Endothelial cell of umbilical vein (primary cell): Measurements from ENCODE around the gene AMOT. TPM values are rescaled to one million over a fixed set of nuclear protein-coding genes. Genes with fewer than 3 reads are reported as not detected.

Source experiments
- BruUV-seq: library from RNA; stranded (reverse); fragments of 400-500 nt; replicated peaks from 2 replicates; lab custom pipeline; 2021; lab: Mats Ljungman, UMichigan
- CTCF ChIA-PET: fragments of 300-600, 350-600 bp; sonication (Branson Sonifier 250); formaldehyde crosslinking; loops from one replicate; lab custom pipeline; 2021; ENCODE audit warnings: antibody characterized with exemption, inconsistent platforms; lab: Charles Lee
- POLR2A ChIA-PET: fragments of 300-600, 350-600 bp; sonication (Branson Sonifier 250); formaldehyde crosslinking; loops from one replicate; lab custom pipeline; 2021; ENCODE audit warnings: antibody characterized with exemption, inconsistent platforms; lab: Charles Lee
- DNase-seq: peaks from one replicate; pipeline ENCODE4 v3.0.0-alpha.2; 2011; ENCODE audit warnings: low read depth, low spot score
- FAIRE-seq: peaks from 2 replicates; lab custom pipeline; 2011; peaks lifted over from hg19 to GRCh38; lab: Jason Lieb, UNC
- H2AFZ ChIP-seq: 2 replicates; pipeline ENCODE4 v1.6.0; 2012; ENCODE audit warnings: low read depth, low read length, control low read depth, inconsistent platforms
- H3K27ac ChIP-seq: 2 replicates; pipeline ENCODE4 v1.5.1; 2011; ENCODE audit warnings: low read depth, mild to moderate bottlenecking, control low read depth, low read length, moderate library complexity; ENCODE audit not compliant: insufficient read depth
- H3K27me3 ChIP-seq, 2 experiments: 2 replicates each; pipeline versions ENCODE4 v1.6.0 to v1.6.1; 2011; ENCODE audit warnings: low read length in 2 of 2, mixed read lengths in 1 of 2; ENCODE audit not compliant: control insufficient read depth in 2 of 2, insufficient read depth in 2 of 2
- H3K36me3 ChIP-seq, 2 experiments: 2 replicates in 1 of 2; 3 replicates in 1 of 2; pipeline ENCODE4 v1.5.1; 2011; ENCODE audit warnings: low read length in 2 of 2, mild to moderate bottlenecking in 1 of 2, moderate library complexity in 1 of 2; ENCODE audit not compliant: control insufficient read depth in 2 of 2, insufficient read depth in 2 of 2; ENCODE audit errors: extremely low read depth in 1 of 2
- H3K4me1 ChIP-seq: 3 replicates; pipeline ENCODE4 v1.5.1; 2011; ENCODE audit warnings: mild to moderate bottlenecking, low read length; ENCODE audit not compliant: control insufficient read depth, insufficient read depth; ENCODE audit errors: extremely low read depth
- H3K4me2 ChIP-seq: 2 replicates; pipeline ENCODE4 v1.6.1; 2011; ENCODE audit warnings: low read length, control low read depth, mixed read lengths; ENCODE audit not compliant: insufficient read depth
- H3K4me3 ChIP-seq, 3 experiments: fragments of 200-600 bp in 1 of 3; sonication (generic), shearing (Covaris generic) in 1 of 3; replicated peaks in 1 of 3; 2 replicates each; pipeline ENCODE4 v1.5.1; 2011 to 2016; ENCODE audit warnings: control low read depth in 3 of 3, low read length in 3 of 3, mild to moderate bottlenecking in 2 of 3, inconsistent platforms in 1 of 3, low read depth in 1 of 3, moderate library complexity in 1 of 3; ENCODE audit not compliant: insufficient read depth in 1 of 3
- H3K79me2 ChIP-seq: 2 replicates; pipeline ENCODE4 v1.6.0; 2012; ENCODE audit warnings: low read length, inconsistent platforms; ENCODE audit not compliant: control insufficient read depth, insufficient read depth
- H3K9ac ChIP-seq: replicated peaks from 2 replicates; pipeline ENCODE3; 2011; ENCODE audit warnings: low read length, control low read depth; ENCODE audit not compliant: insufficient read depth; ENCODE audit errors: extremely low read depth
- H3K9me1 ChIP-seq: replicated peaks from 3 replicates; pipeline ENCODE4 v1.6.0; 2011; ENCODE audit warnings: mild to moderate bottlenecking, low read length; ENCODE audit not compliant: control insufficient read depth, insufficient read depth; ENCODE audit errors: extremely low read depth
- H3K9me3 ChIP-seq: replicated peaks from 2 replicates; pipeline ENCODE4 v1.5.1; 2012; ENCODE audit warnings: low read length, inconsistent platforms; ENCODE audit not compliant: control insufficient read depth, insufficient read depth
- H4K20me1 ChIP-seq: replicated peaks from 2 replicates; pipeline ENCODE3; 2011; ENCODE audit warnings: mild to moderate bottlenecking, low read length; ENCODE audit not compliant: control insufficient read depth, insufficient read depth; ENCODE audit errors: extremely low read depth
- CTCF ChIP-seq, 2 donors: IDR thresholded peaks; 1 replicate in 1 of 2; 2 replicates in 1 of 2; pipeline ENCODE4 v1.5.1; 2011; ENCODE audit warnings: low read length in 2 of 2, mild to moderate bottlenecking in 2 of 2, moderate library complexity in 2 of 2, control low read depth in 1 of 2, inconsistent platforms in 1 of 2, low read depth in 1 of 2; ENCODE audit not compliant: insufficient read depth in 1 of 2; ENCODE audit errors: extremely low read depth in 1 of 2
- EZH2 ChIP-seq: IDR thresholded peaks from 2 replicates; pipeline ENCODE4 v1.6.1; 2012; ENCODE audit warnings: borderline replicate concordance, low read depth, mild to moderate bottlenecking, moderate library complexity, low read length, inconsistent platforms; ENCODE audit not compliant: severe bottlenecking
- FOS ChIP-seq: IDR thresholded peaks from 2 replicates; pipeline ENCODE4 v1.6.1; 2011; ENCODE audit warnings: mild to moderate bottlenecking, low read length, moderate library complexity, borderline replicate concordance; ENCODE audit not compliant: insufficient read depth
- GATA2 ChIP-seq: IDR thresholded peaks from 2 replicates; pipeline ENCODE4 v1.7.0; 2011; ENCODE audit warnings: low read depth, mild to moderate bottlenecking, moderate library complexity, mixed read lengths, low read length; ENCODE audit not compliant: insufficient read length, insufficient read depth
- JUN ChIP-seq: IDR thresholded peaks from 2 replicates; pipeline ENCODE4 v1.6.1; 2011; ENCODE audit warnings: borderline replicate concordance, low read depth; ENCODE audit not compliant: insufficient read length, insufficient read depth
- MAX ChIP-seq: IDR thresholded peaks from 2 replicates; pipeline ENCODE4 v1.6.1; 2011; ENCODE audit not compliant: insufficient read depth, insufficient read length
- MYC ChIP-seq: IDR thresholded peaks from one replicate; pipeline ENCODE4 v1.6.1; 2011; ENCODE audit warnings: mild to moderate bottlenecking, low read depth, low read length
- POLR2A ChIP-seq: IDR thresholded peaks from 2 replicates; pipeline ENCODE4 v1.6.1; 2012; ENCODE audit warnings: low read depth, mild to moderate bottlenecking, control low read depth, low read length
- POLR2AphosphoS5 ChIP-seq: IDR thresholded peaks from 2 replicates; pipeline ENCODE4 v1.6.1; 2012; ENCODE audit warnings: low read depth, mild to moderate bottlenecking, control low read depth, low read length, moderate library complexity; ENCODE audit not compliant: insufficient read depth
- dilution Hi-C: fragments of 300-500 bp; cut with MboI; formaldehyde crosslinking; loops from one replicate; pipeline ENCODE4 v1.15.0; 2019; ENCODE audit warnings: low sequenced_read_pairs; ENCODE audit not compliant: extremely low pct_ligation_motif_present
- intact Hi-C: fragments of 100-400 bp; cut with micrococcal nuclease; formaldehyde crosslinking; loops from one replicate; pipeline ENCODE4 v1.10.0; 2022
- polyA plus RNA-seq, 4 experiments: library from polyadenylated mRNA; depleted of rRNA in 3 of 4; stranded (reverse) in 3 of 4; unstranded in 1 of 4; fragments of >200 nt; gene quantifications; 2 replicates each; pipeline versions ENCODE4 v1.2.1 to v1.2.3, GENCODE V29; 2011 to 2012; ENCODE audit warnings: missing spikeins in 1 of 4
- total RNA-seq: library from RNA; stranded (reverse); gene quantifications from 2 replicates; pipeline ENCODE4 v1.2.3, GENCODE V29; 2021

Gene AMOT
- total and polyA plus RNA-seq, 2 donors (not counting 3 experiments of a cell fraction or from before 2014, with no cell fraction given): 0.68 to 3.5 TPM

- FAIRE-seq: no peak
- no peaks in the 10 kb centered on the region for H3K79me2 ChIP-seq
- TF ChIP-seq MYC: no peak
- TF ChIP-seq GATA2: no peak
- no peak for TF ChIP-seq CTCF (IDR thresholded peaks at IDR 0.05; ENCODE audit: extremely low read depth in 1 of 2, insufficient read depth in 1 of 2, low read depth in 1 of 2, low read length in 2 of 2)
- TF ChIP-seq EZH2: no peak
- TF ChIP-seq POLR2AphosphoS5: no peak
- TF ChIP-seq JUN: no peak
- TF ChIP-seq FOS: no peak
- no peak for TF ChIP-seq MAX
- no peak for TF ChIP-seq POLR2A
- intact Hi-C loops: no loop called here
- H3K4me1 ChIP-seq: no peaks in the 10 kb centered on the region
- H3K9ac ChIP-seq: no peak overlapping the region
- dilution Hi-C loops: no loop called here
- H3K27me3 ChIP-seq: no peaks in the 10 kb centered on the region
- H3K4me3 ChIP-seq: no peak overlapping the region
- H3K27ac ChIP-seq: no peak overlapping the region
- no peak overlapping the region for H2AFZ ChIP-seq
- no peaks in the 10 kb centered on the region for H4K20me1 ChIP-seq
- ChIA-PET CTCF (no interaction called here), POLR2A (no interaction called here)
- H3K9me1 ChIP-seq: no peaks in the 10 kb centered on the region
- H3K36me3 ChIP-seq: no peaks in the 10 kb centered on the region
- DNase-seq: no peak
- no peak overlapping the region for H3K4me2 ChIP-seq
- no TSS peak for BruUV-seq
- H3K9me3 ChIP-seq: no peaks in the 10 kb centered on the region
Measured at GRCh38 chrX:112808651-112809195, 31.9 kb downstream of the AMOT start.
